HG03095 (cell line): ENCODE measurements around the gene SYT6.

Source experiments
- ATAC-seq: cut with Tn5 transposase; IDR thresholded peaks from one replicate; pipeline ENCODE4 v1.9.1; 2021; ENCODE audit warnings: moderate library complexity; ENCODE audit not compliant: unreplicated experiment

SYT6 gene

GRCh38 chr1:114122941-114123618 lies 30.6 kb downstream of the SYT6 start:
- ATAC-seq, result no peak

GRCh38 chr1:114118351-114118990 lies 35.2 kb downstream of the SYT6 start:
- ATAC-seq, result no peak

DNA sequence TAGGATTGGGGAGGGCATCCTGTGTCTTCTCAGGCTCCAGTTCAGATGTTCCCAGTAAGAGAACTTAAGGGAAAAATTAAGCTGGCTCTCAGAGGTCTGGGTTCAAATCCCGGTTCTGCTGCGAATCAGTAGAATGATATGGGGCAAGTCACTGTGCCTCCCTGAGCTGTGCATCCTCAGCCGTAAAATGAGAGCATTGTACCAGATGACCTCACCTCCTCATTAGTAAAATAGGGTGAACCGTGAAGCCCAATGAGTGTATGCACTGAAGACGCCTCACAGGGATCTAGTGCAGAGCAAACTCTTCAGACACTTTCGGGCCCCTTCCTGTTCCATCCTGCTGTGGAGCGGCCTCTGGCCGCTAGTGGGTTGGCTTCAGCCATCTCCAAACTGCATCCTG lies 36.0 kb downstream of the SYT6 start:
- no peak for ATAC-seq

- ATAC-seq, result no peak
These were observed 37.6 kb downstream of the SYT6 start for GRCh38 chr1:114116086-114116485.

GRCh38 chr1:114114185-114115094 lies 39.2 kb downstream of the SYT6 start:
- no peak for ATAC-seq

- no peak for ATAC-seq
These were observed 40.1 kb downstream of the SYT6 start for GRCh38 chr1:114113411-114114184.

GRCh38 chr1:114112775-114113174 lies 40.9 kb downstream of the SYT6 start:
- no peak for ATAC-seq

- no peak for ATAC-seq
These were observed 41.7 kb downstream of the SYT6 start for GRCh38 chr1:114111731-114112641.

GRCh38 chr1:114109981-114110380 lies 43.7 kb downstream of the SYT6 start:
- ATAC-seq, result no peak

- peak; percentile 79 for ATAC-seq
These were observed 44.9 kb downstream of the SYT6 start for GRCh38 chr1:114108751-114109255.

DNA sequence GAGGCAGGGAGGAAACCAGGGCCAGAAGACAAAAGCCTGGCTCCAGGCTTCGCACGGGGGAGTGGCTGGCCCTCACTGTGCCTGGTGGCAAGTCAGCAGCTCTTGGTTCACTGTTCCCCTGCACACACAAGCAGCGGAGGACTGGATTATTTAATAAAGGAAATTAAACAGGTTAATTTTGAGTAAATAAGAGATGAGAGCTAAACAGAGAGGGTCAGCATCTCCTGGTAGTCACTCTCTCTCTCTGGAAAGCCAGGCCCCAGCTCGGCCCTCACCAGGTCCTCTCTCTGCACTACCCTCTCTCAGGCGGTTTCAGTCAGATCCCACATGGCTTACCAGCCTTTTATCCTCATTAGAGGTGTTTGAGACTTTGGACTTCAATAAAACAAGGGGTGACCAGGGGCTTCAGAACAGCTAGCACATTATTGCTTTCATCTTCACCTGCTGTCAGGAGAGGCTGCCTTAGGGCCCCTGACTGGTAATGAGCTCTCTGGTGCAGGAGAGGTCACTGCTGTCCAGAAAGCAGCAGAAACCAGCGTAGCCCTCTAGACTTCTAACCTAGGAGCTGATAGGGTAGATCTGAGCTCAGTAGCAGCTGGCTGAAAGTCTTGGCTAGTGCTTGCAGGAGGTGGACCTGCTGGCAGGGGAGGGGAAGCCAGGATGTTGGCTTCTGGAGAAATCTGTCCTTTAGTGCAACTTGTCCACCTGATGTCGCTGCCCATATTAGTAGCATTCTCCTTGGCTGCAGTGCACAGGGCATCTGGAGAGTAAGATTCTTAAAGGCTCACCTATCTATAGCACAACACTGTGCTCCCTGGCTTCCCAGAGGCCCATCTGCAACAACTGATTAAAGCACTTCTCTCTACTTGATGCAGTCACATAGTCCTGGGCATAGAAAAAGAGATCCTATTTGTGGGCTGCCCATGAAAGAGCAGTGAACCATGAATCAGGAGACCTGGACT lies 45.9 kb downstream of the SYT6 start:
- no peak for ATAC-seq

DNA sequence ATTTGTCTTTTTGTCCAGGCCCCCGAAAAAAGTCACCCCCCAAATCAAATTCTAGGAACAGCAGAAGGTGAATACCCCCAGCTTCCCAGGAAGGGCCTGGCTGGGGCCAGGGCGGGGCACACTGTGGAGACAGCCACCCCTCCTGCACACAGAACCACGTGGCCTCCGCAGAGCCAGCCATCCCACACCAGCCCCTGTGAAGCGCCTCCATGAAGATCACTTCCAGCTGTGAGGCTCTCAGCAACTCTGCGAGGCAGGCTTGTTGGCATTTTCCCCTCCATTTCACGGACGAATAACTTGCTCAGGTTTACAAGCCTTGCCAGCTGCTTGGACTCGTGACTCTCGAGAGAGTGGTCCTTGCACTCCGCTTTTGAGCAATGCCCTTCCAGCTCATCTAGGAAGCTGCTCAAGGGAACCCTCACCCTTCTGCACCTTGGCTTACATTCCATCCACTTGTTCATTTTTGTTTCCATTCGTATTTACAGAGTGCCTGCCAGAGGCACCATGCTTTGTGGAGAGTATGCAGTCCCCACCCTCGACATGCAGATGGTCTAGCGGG lies 48.2 kb downstream of the SYT6 start:
- ATAC-seq, result no peak

DNA sequence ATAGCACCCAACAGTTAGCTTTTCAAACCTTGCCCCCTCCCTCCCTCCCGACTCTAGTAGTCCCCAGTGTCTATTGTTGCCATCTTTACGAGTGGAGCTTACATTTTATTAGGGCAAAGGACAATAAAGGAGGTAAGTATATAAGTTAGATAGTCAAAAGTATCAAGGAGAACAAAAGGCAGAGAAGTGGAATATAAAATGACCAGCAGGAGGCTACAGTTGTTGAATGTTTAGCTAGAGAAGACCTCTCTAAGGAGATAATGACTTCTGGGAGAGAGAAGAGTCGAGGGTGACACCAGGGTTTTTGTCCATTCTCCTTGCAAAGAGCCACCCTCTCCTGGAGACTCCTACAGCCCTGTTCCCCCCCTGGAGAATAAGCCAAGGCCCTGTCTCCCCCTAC lies 48.7 kb downstream of the SYT6 start:
- no peak for ATAC-seq

DNA sequence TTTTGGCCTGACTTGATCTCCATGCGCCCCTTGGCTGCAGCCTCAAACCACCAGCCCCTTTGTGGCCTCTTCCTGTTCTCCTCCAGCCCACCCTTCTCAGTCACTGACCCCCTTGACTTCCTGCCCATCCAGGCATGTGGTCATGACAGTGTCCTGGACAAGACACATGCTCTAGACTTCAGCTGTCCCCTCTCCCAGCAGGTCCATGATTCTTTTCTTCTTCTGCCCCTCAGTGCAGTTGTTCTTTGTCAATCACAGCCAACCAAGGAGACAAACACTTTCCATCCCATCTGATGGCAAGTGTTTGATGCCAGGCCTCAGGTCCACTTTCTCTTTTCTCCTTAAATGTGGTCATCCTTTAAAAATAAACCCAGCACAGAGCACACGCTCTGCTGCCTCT lies 49.7 kb downstream of the SYT6 start:
- no peak for ATAC-seq

DNA sequence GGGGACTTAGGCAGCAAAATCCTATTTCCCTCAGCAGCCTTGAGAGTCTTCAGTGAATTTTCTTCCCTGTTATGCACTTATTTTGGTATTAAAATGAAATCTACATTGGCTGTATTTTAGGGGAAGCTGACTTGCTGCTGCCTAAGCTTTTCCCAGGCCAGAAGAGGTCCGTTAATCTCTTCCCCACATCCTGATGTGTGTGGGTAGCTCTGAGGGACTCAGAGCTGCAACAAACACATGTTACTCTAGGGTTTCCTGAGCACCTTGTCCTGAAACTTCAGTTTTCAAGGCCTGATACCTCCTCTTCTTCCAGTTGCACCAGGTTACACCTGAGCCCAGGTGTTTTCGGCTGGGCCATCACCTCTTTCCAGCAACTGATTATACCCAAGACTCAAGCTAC lies 51.5 kb downstream of the SYT6 start:
- no peak for ATAC-seq

DNA sequence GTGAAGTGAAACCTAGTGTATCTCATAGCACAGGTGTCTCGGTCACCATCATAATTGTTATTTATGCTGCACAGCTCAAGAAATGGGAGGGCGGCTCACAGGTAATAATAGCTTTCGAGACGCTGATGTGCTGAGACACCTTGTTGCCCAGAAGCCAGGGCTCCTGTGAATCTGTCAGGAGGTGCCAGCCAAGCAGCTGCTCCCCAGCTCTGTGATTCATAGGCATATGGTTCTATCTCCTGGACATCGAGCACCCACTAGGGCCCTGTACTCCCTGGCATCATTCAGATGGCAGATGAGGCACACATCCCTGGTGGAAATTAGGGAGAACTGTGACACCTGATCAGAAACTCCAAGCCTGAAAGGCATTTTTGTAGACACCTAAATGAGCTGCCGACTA lies 53.5 kb downstream of the SYT6 start:
- no peak for ATAC-seq

GRCh38 chr1:114099268-114099667 lies 54.4 kb downstream of the SYT6 start:
- ATAC-seq, result no peak

- no peak for ATAC-seq
These were observed 56.6 kb downstream of the SYT6 start for GRCh38 chr1:114097109-114097508.
